GM13976 (cell line): Measurements from ENCODE around the gene CHST14.
"Not testable (repeated sequence)": the region's sequence is repeated elsewhere in the genome, so short reads cannot be mapped to it uniquely, and the experiment has no call there.

Source experiments
- DNase-seq: peaks from one replicate; pipeline ENCODE4 v3.0.0; 2012; ENCODE audit warnings: low spot score
- CTCF ChIP-seq: IDR thresholded peaks from 2 replicates; pipeline ENCODE4 v1.5.1; 2012; ENCODE audit warnings: borderline replicate concordance, mild to moderate bottlenecking; ENCODE audit not compliant: insufficient read depth; ENCODE audit errors: extremely low read depth, missing control alignments, control extremely low read depth
- in situ Hi-C: fragments of 300-500 bp; cut with MboI; formaldehyde crosslinking; loops from one replicate; pipeline ENCODE4 v1.12.0; 2022; ENCODE audit warnings: low sequenced_read_pairs, mixed read lengths, inconsistent platforms; ENCODE audit not compliant: unreplicated experiment

The CHST14 gene

GRCh38 chr15:40448354-40448753 is 22.4 kb upstream of the CHST14 start:
- TF ChIP-seq CTCF: no peak
- in situ Hi-C loops: no loop called here
- no peak for DNase-seq

DNA sequence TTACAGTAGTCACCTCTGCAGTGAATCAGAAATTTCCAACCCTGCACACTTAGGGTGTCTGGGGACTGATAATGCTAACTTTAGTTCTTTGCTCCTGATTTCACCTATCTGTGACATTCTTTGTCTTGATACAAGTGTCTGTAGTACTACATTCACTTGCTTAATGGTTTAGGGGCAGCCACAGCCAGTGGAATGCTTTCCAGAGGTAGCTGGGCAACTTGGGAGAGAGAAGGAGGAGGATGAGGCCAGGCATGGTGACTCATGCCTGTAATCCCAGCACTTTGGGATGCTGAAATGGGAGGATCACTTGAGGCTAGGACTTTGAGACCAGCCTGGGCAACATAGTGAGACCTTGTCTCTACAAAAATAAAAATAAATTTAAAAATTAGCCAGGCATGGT is 21.5 kb upstream of the CHST14 start:
- no peak for DNase-seq
- TF ChIP-seq CTCF: no peak
- in situ Hi-C loops: no loop called here

GRCh38 chr15:40450047-40450446 is 20.7 kb upstream of the CHST14 start:
- in situ Hi-C loops: no loop called here
- no peak for DNase-seq
- no peak for TF ChIP-seq CTCF

DNA sequence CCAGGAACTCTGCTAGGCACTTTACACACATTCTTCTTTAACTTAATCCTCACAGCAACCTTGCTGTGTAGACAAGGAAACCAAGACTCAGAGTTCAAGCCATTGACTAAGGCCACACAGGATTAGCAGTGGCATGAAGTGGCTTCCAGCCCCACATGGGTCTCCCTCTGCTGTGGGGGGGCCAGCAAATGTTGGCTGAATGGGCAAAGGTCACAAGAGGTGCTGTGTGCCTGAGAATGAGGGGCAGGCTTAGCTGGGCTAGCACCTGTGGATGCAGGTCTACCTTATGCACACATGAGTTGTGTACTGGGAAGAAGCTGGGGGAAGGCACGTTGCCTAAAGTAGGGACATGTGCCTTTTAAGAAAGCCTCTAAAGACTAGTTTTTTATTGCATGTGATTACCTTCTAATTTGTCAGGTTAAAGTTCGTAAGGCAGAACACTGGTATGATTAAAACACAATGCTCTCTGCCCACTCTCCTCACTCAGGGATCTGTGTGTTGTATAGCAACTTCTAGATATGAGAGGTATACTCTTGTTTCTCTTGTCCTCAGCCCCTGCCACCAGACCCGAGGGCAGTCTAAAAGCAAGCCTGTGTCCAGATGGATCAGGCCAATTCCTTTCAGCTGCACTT is 19.1 kb upstream of the CHST14 start:
- no peak for TF ChIP-seq CTCF
- no peak for DNase-seq
- in situ Hi-C loops: no loop called here

GRCh38 chr15:40452296-40453090 is 18.3 kb upstream of the CHST14 start:
- DNase-seq: no peak
- TF ChIP-seq CTCF: no peak
- in situ Hi-C loops: no loop called here

GRCh38 chr15:40453941-40454340 is 16.8 kb upstream of the CHST14 start:
- in situ Hi-C loops, DNase-seq: not testable (repeated sequence)

DNA sequence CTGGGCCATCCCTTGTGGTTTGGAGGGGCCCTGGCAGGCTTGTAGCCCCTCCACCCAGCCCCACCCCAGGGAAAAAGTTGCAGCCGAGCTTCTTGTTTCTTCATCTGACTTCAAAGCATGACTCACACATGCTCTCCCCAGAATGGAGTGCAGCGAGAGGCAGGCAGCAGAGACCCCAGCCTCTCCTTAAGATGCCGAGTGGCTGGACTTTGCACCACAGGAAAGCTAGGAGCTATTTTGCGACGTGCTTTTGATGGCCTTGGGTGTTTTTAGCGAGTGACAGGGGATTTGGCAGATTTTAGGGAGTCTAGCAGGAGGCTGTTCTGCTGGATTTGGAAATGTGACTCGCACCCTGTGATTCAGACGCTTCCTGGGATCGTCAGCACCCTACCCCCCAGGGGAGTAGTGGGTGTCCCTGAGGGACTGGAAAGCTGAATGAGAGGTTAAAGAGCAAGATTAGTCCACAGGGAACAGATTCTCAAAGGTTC is 15.8 kb upstream of the CHST14 start:
- DNase-seq: no peak
- TF ChIP-seq CTCF: no peak

More for the DNA sequence above, 15.8 kb upstream of the CHST14 start:
- in situ Hi-C loops: no loop called here
